ENCODE results near the gene CFB. TPM values are rescaled to one million over a fixed set of nuclear protein-coding genes. Genes with fewer than 3 reads are reported as not detected.

CFB gene
- polyA plus RNA-seq, 1 donor, result 1.0 TPM

GRCh38 chr6:31948306-31948705 lies 2.4 kb downstream of the CFB start:
- DNase-seq (ENCODE audit: low read depth), result no peak

GRCh38 chr6:31948753-31949413 lies 3.0 kb downstream of the CFB start:
- DNase-seq (ENCODE audit: low read depth), result no peak

GRCh38 chr6:31949926-31950548 lies 4.1 kb downstream of the CFB start:
- DNase-seq (ENCODE audit: low read depth), result no peak

- DNase-seq (ENCODE audit: low read depth), result no peak
These were observed 6.4 kb downstream of the CFB start for GRCh38 chr6:31952140-31952805.

GRCh38 chr6:31952890-31953289 lies 7.0 kb downstream of the CFB start:
- DNase-seq (ENCODE audit: low read depth), result no peak

GRCh38 chr6:31954511-31954910 lies 8.6 kb downstream of the CFB start:
- no peak for DNase-seq (ENCODE audit: low read depth)

- DNase-seq (ENCODE audit: low read depth), result no peak
These were observed 10.9 kb downstream of the CFB start for GRCh38 chr6:31956796-31957195.

- DNase-seq (ENCODE audit: low read depth), result no peak
These were observed 12.5 kb downstream of the CFB start for GRCh38 chr6:31958412-31958740.

GRCh38 chr6:31958741-31959739 lies 13.1 kb downstream of the CFB start, which contains the start of the genes NELFE and SKIC2:
TSS of gene NELFE (minus strand) at chr6:31958971. CDS start at chr6:31958446, 525 bp downstream.
TSS of gene SKIC2 (plus strand) at chr6:31959175. CDS start at chr6:31959193, 18 bp downstream.
- DNase-seq (ENCODE audit: low read depth), result peak; percentile 93

GRCh38 chr6:31961616-31962015 lies 15.7 kb downstream of the CFB start:
- DNase-seq (ENCODE audit: low read depth), result no peak

- no peak for DNase-seq (ENCODE audit: low read depth)
These were observed 18.0 kb downstream of the CFB start for GRCh38 chr6:31963921-31964320.

- DNase-seq (ENCODE audit: low read depth), result no peak
These were observed 19.8 kb downstream of the CFB start for GRCh38 chr6:31965700-31966099.

GRCh38 chr6:31966506-31966905 lies 20.6 kb downstream of the CFB start:
- DNase-seq (ENCODE audit: low read depth), result no peak

GRCh38 chr6:31966997-31967925 lies 21.4 kb downstream of the CFB start:
- no peak for DNase-seq (ENCODE audit: low read depth)

- no peak for DNase-seq (ENCODE audit: low read depth)
These were observed 22.0 kb downstream of the CFB start for GRCh38 chr6:31967926-31968320.

- no peak for DNase-seq (ENCODE audit: low read depth)
These were observed 22.4 kb downstream of the CFB start for GRCh38 chr6:31968326-31968725.

GRCh38 chr6:31968791-31969711 lies 23.2 kb downstream of the CFB start:
- no peak for DNase-seq (ENCODE audit: low read depth)

- DNase-seq (ENCODE audit: low read depth), result no peak
These were observed 24.1 kb downstream of the CFB start for GRCh38 chr6:31969712-31970603.

Measured in forelimb muscle (tissue), 1 donor.